ENCODE measurements around the gene KHDC4.

The KHDC4 gene

DNA sequence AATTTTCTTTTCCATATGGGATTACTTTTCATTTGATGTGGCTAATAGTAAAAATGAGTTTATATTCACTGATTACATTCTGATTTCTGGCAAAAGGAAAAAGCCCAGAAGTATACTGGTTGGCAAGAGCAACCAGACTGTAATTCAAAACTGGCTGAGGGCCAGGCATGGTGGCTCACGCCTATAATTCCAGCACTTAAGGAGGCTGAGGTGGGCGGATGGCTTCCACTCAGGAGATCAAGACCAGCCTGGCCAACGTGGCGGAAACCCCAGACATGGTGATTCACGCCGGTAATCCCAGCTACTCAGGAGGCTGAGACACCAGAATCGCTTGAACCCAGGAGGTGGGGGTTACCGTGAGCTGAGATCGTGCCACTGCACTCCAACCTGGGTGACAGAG lies 60.4 kb downstream of the KHDC4 start:
- H3K9me3 ChIP-seq (ENCODE audit: control insufficient read depth in 2 of 2, low read length in 2 of 2), result no peaks in the 10 kb centered on the region
- H3K4me1 ChIP-seq (ENCODE audit: control insufficient read depth in 2 of 2, insufficient read depth in 2 of 2, low read length in 2 of 2), result no peaks in the 10 kb centered on the region
- no peaks in the 10 kb centered on the region for H3K36me3 ChIP-seq (ENCODE audit: control insufficient read depth in 2 of 2, insufficient read depth in 2 of 2, low read length in 2 of 2)
- H3K27ac ChIP-seq (ENCODE audit: low read depth in 2 of 2, low read length in 2 of 2), result no peak overlapping the region
- H3K27me3 ChIP-seq (ENCODE audit: control insufficient read depth in 2 of 2, insufficient read depth in 2 of 2, low read length in 2 of 2), result no peaks in the 10 kb centered on the region
- H3K4me3 ChIP-seq (ENCODE audit: low read length in 2 of 2), result no peak overlapping the region
- H3K9ac ChIP-seq (ENCODE audit: low read depth in 1 of 2, low read length in 2 of 2), result no peak overlapping the region

DNA sequence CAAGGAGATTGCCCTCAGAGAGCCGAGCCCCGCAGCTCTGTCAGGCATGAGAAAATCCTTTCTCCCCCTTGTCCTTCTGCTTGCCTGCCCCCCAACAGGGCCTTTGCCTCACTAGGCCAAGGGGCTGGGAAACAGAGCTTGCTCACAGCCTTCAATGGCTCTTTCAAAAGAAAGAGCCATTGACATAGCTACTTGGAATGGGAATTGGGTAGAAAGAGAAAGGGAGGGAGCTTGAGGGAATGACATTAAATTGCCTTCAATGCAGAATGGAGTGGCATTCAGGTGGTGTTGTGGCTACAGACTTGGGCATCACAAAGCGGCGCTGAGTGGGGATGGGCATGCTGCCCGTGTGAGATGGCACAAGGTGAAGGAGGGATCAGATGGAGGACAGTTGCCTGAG lies 61.7 kb downstream of the KHDC4 start:
- Histone ChIP-seq H3K4me1 (ENCODE audit: control insufficient read depth in 2 of 2, insufficient read depth in 2 of 2, low read length in 2 of 2) (no peaks in the 10 kb centered on the region), H3K36me3 (ENCODE audit: control insufficient read depth in 2 of 2, insufficient read depth in 2 of 2, low read length in 2 of 2) (no peaks in the 10 kb centered on the region), H3K4me3 (ENCODE audit: low read length in 2 of 2) (no peak overlapping the region), H3K9me3 (ENCODE audit: control insufficient read depth in 2 of 2, low read length in 2 of 2) (no peaks in the 10 kb centered on the region), H3K27me3 (ENCODE audit: control insufficient read depth in 2 of 2, insufficient read depth in 2 of 2, low read length in 2 of 2) (no peaks in the 10 kb centered on the region), H3K9ac (ENCODE audit: low read depth in 1 of 2, low read length in 2 of 2) (no peak overlapping the region), H3K27ac (ENCODE audit: low read depth in 2 of 2, low read length in 2 of 2) (no peak overlapping the region)

DNA sequence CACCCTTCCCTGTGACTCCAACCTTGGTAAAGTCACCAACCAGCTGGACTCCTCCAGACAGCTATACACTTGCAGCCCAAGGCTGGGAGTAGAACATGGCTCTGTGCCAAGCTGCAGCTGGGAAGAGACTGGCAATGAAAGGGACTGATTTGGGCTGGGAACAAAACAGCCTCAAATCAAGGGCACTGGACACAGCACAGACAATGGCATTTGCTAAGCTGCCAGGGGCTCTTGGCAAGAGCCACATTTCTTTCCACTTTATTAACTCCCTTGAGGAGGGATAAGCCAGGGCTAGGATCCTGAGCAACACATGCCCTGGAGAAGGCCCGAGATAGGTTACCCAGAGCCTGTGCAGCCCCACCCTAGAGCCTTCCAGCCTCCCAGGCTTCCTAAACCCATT lies 62.8 kb downstream of the KHDC4 start:
- Histone ChIP-seq H3K4me3 (ENCODE audit: low read length in 2 of 2) (no peak overlapping the region), H3K27me3 (ENCODE audit: control insufficient read depth in 2 of 2, insufficient read depth in 2 of 2, low read length in 2 of 2) (no peaks in the 10 kb centered on the region), H3K4me1 (ENCODE audit: control insufficient read depth in 2 of 2, insufficient read depth in 2 of 2, low read length in 2 of 2) (no peaks in the 10 kb centered on the region), H3K36me3 (ENCODE audit: control insufficient read depth in 2 of 2, insufficient read depth in 2 of 2, low read length in 2 of 2) (no peaks in the 10 kb centered on the region), H3K9ac (ENCODE audit: low read depth in 1 of 2, low read length in 2 of 2) (no peak overlapping the region), H3K9me3 (ENCODE audit: control insufficient read depth in 2 of 2, low read length in 2 of 2) (no peaks in the 10 kb centered on the region), H3K27ac (ENCODE audit: low read depth in 2 of 2, low read length in 2 of 2) (no peak overlapping the region)

DNA sequence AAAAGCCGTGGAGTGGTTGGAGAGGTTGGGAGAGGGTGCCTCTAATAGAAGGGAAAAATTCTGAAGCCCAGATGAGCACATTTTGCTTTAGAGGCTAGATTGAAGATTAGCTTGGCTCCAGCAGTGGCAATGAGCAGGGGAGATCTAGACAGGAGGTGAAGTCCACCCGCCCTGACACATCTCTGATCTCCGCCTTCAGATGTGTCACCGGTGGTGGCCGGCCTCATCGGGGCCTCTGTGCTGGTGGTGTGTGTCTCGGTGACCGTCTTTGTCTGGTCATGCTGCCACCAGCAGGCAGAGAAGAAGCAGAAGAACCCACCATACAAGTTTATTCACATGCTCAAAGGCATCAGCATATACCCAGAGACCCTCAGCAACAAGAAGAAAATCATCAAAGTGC lies 66.4 kb downstream of the KHDC4 start:
- no peaks in the 10 kb centered on the region for H3K9me3 ChIP-seq (ENCODE audit: control insufficient read depth in 2 of 2, low read length in 2 of 2)
- no peak overlapping the region for H3K27ac ChIP-seq (ENCODE audit: low read depth in 2 of 2, low read length in 2 of 2)
- H3K4me1 ChIP-seq (ENCODE audit: control insufficient read depth in 2 of 2, insufficient read depth in 2 of 2, low read length in 2 of 2), result no peaks in the 10 kb centered on the region
- no peaks in the 10 kb centered on the region for H3K27me3 ChIP-seq (ENCODE audit: control insufficient read depth in 2 of 2, insufficient read depth in 2 of 2, low read length in 2 of 2)
- H3K9ac ChIP-seq (ENCODE audit: low read depth in 1 of 2, low read length in 2 of 2), result no peak overlapping the region
- H3K4me3 ChIP-seq (ENCODE audit: low read length in 2 of 2), result no peak overlapping the region
- H3K36me3 ChIP-seq (ENCODE audit: control insufficient read depth in 2 of 2, insufficient read depth in 2 of 2, low read length in 2 of 2), result no peaks in the 10 kb centered on the region

DNA sequence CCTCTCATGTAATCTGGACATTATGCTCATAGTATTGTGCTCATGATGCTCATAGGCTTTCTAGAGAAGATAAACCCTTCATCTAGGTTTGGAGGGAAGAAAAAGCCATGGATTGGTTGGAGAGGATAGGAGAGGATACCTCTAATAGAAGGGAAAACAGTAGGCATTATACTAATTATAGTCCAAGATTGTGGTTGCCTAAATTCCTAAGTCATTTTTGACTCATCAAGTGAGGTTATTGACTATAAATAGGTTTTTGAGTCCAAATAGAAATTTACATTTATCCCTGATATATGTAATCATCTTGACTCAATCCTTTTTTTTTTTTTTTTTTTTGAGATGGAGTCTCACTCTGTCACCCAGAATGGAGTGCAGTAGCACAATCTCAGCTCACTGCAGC lies 69.8 kb downstream of the KHDC4 start:
- Histone ChIP-seq H3K27ac (ENCODE audit: low read depth in 2 of 2, low read length in 2 of 2) (no peak overlapping the region), H3K9ac (ENCODE audit: low read depth in 1 of 2, low read length in 2 of 2) (no peak overlapping the region), H3K27me3 (ENCODE audit: control insufficient read depth in 2 of 2, insufficient read depth in 2 of 2, low read length in 2 of 2) (no peaks in the 10 kb centered on the region), H3K4me3 (ENCODE audit: low read length in 2 of 2) (no peak overlapping the region), H3K4me1 (ENCODE audit: control insufficient read depth in 2 of 2, insufficient read depth in 2 of 2, low read length in 2 of 2) (peaks cover 0 to 5% of the 10 kb centered on the region in 2 donors), H3K9me3 (ENCODE audit: control insufficient read depth in 2 of 2, low read length in 2 of 2) (no peaks in the 10 kb centered on the region), H3K36me3 (ENCODE audit: control insufficient read depth in 2 of 2, insufficient read depth in 2 of 2, low read length in 2 of 2) (no peaks in the 10 kb centered on the region)
